ENCODE measurements around the gene DPF3.

The DPF3 gene

DNA sequence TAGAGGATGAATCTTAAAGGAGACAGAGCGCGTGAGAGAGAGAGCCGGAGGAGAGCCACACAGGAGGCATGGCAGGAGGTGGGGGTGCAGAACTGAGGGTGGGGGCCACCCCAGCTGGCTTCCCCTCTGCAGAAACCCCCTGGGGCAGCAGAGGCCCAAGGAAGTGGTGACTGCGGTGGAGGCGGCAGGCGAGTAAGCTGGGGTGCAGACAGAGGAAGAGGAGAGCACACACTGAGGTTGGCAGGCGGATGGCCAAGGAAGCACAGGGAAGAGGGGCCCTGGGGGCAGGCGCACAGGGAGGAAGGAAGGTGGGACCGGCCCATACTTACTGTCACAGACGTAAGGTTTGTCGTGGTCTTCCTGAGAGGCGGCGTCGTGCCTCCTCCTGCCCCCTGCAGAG is 179.8 kb downstream of the DPF3 start:
- DNase-seq (ENCODE audit: low read depth): no peak

DNA sequence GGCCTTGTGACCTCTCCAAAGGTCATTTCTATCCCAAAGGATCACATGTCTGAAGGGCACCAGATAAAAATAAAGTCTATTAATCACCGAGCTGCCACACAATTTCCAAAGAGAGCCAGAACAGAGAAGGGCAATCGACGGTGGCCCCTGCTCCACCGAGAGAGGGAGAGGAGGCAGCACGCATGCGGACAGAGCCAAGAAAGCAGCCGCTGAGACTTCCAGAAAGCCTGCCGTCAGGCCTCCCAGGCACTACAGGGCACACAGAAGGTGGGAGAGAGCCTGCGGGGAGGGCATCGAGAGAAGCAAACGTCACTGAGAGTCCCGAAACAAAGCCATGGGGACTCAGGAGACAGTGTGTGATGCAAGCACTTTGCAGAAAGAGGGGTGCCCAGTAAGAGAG is 182.0 kb downstream of the DPF3 start:
- no peak for DNase-seq (ENCODE audit: low read depth)

- no peak for DNase-seq (ENCODE audit: low read depth)
Observed at GRCh38 chr14:72709916-72710611, 183.8 kb downstream of the DPF3 start.

GRCh38 chr14:72708708-72709475 is 185.0 kb downstream of the DPF3 start:
- DNase-seq (ENCODE audit: low read depth): no peak

DNA sequence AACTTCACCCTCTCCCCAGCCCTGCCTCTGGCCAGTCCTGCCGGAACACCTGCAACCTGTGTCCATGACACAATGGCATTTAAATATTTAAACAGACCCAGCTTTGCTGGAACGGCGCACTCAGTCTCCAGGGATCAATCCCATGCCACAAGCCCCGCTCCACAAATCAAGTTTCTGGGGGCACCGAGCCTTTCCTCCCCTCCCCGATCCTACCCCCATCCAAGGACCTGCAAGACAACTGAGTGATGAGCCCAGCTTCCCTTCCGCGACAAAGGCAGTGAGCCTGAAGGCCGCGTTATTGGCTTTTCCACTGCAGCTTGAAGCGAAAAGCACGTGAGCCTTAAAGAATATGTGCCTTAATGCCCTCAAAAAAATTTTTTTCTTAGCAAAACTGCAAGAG is 185.7 kb downstream of the DPF3 start:
- no peak for DNase-seq (ENCODE audit: low read depth)

DNA sequence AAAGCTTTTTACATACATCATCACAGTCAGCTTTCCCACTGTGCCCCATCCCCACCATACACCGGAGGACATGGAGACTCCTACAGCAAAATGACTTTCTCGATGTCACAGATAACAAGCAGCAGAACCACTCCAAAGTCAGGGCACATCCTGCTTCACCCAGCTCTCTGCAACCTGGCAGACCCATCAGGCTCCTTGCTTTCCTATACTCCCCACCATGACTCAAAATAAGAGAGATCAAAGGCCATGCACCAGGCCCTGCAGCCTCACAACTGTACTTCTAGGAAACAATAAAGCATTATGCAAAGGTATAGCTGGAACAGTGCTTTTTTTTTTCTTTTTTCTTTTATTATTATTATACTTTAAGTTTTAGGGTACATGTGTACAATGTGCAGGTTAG is 187.4 kb downstream of the DPF3 start:
- no peak for DNase-seq (ENCODE audit: low read depth)

GRCh38 chr14:72704502-72704901 is 189.4 kb downstream of the DPF3 start:
- DNase-seq (ENCODE audit: low read depth): no peak

DNA sequence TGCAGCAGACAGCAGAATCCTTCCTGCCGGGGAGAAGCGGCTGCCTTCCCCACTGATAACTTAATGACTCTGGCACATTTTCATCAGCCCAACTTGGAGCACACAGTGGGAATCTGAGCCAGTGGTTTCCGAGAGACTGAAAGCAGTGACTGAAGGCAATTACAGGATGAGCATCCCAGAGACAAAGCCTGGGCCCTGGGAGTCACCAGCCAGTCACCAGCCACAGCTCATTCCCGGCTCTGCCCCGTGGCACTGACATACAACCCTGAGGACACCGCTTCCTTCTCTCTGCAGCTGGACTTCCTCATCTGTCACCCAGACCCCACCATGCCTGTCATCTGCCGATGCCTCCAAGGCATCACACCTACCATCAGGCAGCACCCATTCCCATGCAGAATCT is 192.3 kb downstream of the DPF3 start:
- no peak for DNase-seq (ENCODE audit: low read depth)

- no peak for DNase-seq (ENCODE audit: low read depth)
Observed at GRCh38 chr14:72701237-72701565, 192.7 kb downstream of the DPF3 start.

DNA sequence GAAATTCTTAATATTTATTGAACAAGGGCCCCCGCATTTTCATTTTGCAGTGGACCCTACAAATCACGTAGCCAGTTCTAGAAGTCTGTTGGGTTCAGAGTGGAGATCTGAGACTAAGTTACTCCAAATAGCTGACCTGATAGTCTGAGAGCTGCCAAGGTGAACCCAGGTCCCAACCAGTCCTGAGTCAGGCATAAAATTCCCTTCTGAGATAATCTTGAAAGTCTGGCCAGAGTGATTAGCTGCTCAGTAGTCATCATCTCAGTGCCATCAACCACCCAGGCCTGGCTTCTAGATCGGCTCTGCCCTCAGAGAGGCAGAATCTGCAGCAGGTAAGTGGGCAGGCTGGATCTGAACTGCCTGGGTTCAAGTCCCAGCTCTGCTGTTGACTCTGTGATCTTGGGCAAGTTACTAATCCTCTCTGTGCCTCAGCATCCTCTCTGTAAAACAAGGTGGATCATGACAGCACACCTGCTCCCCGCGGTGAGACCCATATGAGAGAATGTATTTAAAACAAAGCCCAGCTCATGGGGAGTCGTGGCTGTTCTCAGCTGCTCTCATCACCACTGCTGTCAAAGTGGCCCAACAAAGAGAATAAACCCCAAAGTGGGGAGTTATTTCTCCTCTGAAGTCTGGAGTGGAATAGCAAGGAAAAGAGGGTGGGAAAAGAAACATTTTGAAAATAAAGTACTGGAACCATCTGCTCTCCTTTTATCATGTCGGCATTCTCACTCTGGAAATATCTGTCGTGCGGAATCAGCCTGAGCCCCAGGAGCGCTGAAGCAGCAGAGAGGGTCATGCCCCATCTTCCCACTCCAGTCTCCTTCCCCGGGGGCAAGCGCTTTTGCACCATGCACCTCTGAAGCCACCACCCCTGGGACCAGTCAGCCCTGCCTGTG is 193.3 kb downstream of the DPF3 start:
- no peak for DNase-seq (ENCODE audit: low read depth)

GRCh38 chr14:72699852-72700257 is 194.0 kb downstream of the DPF3 start:
- no peak for DNase-seq (ENCODE audit: low read depth)

DNA sequence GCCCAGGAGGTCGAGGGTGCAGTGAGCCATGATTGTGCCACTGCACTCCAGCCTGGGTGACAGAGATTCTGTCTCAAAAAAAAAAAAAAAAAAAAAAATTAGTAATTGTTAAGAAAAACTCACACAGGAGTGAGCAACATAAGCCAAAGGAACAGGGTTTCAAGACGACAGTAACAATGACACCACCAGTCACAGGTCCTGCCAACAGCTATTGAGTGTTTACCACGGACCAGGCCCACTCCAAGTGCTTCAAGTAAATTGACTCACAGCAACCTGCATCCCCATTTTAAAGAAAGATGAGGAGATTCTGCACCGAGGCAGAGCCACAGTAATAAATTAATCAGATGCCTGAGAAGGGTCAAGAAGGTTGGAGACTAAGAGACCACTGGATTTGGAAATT is 194.5 kb downstream of the DPF3 start:
- no peak for DNase-seq (ENCODE audit: low read depth)

DNA sequence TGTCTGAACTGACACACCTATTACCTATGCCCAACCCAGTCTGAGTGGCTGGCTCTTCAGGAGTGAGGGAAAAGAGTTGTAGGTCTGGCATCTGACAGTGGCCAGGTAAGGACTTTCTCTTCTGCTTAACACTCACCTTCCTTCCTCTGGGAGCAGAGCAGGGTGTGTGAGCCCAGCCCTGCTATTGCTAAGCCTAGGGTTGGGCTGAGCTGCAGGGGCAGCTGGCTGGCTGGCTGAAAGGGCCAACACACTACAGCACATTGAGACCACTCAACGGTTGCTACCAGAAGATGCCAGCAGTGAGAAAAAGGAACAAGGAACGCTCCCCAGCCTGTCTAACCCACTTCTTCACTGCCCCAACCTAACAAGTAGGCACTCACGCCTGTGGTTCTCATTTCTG is 201.2 kb downstream of the DPF3 start:
- no peak for DNase-seq (ENCODE audit: low read depth)

- DNase-seq (ENCODE audit: low read depth): no peak
Observed at GRCh38 chr14:72690324-72690723, 203.6 kb downstream of the DPF3 start.

- DNase-seq (ENCODE audit: low read depth): no peak
Observed at GRCh38 chr14:72688990-72689671, 204.8 kb downstream of the DPF3 start.

DNA sequence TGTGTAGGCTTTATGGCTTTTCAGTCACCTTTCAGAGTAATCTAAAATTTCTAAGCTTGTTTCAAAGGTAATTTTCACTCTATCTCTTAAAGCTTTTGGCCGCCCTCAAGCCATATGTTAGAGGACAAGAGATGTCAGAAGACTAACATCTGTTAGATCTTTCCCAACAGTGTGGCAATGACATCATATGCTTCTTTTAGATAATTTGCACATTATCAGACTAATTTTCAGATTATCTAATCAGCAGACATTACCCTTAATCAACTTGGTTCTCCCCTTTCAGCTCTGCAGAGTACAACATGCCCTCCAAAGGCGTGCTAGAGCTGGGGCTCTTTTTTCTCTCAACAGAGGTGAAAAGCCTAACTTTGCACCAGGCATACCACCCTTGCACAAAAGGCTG is 207.1 kb downstream of the DPF3 start:
- no peak for DNase-seq (ENCODE audit: low read depth)

GRCh38 chr14:72686101-72686500 is 207.8 kb downstream of the DPF3 start:
- no peak for DNase-seq (ENCODE audit: low read depth)

DNA sequence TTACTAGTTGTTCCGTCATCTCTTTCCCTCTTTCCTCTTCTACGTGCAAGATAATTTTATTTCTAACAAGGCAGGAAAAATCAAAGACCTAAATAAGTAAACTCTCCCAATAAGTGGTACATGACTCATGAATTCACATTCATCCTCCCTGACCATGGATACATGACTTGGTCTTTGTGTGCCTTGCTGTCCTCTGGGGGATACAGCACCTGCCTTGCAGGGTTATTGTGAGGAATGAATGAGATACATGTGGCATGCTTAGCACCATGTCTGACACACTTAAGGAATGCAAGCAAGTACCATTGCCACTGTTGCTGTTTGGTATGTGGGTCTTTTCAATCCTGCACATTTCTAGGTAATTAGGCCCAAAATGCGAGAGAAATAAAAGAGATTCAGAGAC is 208.4 kb downstream of the DPF3 start:
- no peak for DNase-seq (ENCODE audit: low read depth)

DNA sequence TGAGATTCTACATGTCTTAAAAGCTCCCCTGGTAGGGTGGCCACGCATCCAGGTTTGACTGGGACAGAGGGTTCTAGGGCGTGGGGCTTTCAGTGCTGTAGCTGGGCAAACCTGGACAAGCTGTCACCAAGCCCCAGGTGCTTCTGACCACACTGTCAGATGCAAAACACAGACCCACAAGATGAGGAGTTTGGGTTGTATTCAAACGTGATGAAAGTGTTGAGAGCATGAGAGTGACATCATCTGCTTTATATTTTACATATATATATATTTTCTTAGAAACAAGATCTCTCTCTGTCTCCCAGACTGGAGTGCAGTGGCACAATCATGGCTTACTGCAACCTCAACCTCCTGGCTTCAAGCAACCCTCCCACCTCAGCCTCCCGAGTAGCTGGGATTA is 210.1 kb downstream of the DPF3 start:
- no peak for DNase-seq (ENCODE audit: low read depth)

- no peak for DNase-seq (ENCODE audit: low read depth)
Observed at GRCh38 chr14:72682188-72682587, 211.7 kb downstream of the DPF3 start.

- no peak for DNase-seq (ENCODE audit: low read depth)
Observed at GRCh38 chr14:72680853-72681640, 212.9 kb downstream of the DPF3 start.
